GM18511 (cell line): ENCODE measurements around the gene FRMD4A.

ENCODE experiments used
- ATAC-seq: cut with Tn5 transposase; IDR thresholded peaks from one replicate; pipeline ENCODE4 v1.9.1; 2021; ENCODE audit warnings: mild to moderate bottlenecking, moderate library complexity; ENCODE audit not compliant: unreplicated experiment

Gene FRMD4A

DNA sequence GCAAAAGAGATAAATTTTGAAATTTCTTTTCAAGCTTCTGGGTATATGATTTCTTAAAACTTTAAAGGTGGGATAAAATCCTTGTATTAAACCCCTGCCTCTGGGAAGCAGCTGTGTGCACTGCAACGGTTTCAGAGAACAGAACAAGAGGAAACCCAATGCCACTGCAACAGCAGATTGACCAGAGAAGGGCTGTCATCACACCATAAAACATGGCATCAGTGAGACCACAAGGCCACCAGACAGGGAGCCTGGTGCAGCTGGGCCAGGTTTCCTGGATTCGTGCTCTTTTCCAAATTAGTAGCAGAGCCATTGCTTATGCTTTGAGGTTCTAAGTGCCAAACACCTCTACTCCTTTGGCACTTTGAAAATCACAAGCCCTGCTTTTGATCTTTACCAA lies 591.5 kb downstream of the FRMD4A start:
- ATAC-seq = no peak

DNA sequence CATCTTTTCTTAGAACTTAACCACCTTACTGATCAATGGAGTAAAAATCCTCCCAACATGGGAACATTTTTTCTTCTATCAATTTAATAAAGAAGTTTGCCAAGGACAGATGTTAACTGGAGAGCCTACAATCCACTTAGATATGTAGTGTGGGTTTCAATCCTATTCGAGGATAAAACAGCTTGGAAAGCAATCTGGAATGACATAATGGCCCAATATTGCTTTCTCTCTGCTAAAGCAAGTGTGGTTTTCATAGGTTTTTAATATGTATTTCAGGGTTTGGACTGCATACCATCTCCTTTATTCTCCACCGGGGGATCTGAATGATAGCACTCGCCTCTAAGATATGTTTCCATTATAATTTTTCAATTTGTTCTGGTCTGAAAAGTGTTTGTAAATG lies 594.2 kb downstream of the FRMD4A start:
- ATAC-seq = no peak

DNA sequence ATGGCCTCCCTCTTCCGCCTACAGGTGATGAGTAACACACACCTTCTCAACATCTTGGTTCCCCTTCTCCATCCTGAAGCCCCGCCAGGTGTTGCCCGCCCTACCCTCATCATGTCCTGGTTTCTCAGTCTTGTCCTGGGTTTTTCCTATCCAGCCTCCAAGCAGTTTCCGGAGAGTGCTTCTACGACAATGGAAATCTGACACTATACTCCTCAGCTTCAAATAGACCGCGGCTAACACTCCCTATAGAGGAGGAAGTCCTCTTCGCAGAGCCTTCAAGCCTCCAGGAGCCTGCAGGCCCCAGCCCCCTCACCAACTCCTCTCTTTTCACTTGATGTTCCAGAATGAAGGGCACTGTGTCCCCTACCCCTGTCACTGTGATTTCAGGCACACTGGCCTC lies 596.6 kb downstream of the FRMD4A start:
- ATAC-seq = no peak

DNA sequence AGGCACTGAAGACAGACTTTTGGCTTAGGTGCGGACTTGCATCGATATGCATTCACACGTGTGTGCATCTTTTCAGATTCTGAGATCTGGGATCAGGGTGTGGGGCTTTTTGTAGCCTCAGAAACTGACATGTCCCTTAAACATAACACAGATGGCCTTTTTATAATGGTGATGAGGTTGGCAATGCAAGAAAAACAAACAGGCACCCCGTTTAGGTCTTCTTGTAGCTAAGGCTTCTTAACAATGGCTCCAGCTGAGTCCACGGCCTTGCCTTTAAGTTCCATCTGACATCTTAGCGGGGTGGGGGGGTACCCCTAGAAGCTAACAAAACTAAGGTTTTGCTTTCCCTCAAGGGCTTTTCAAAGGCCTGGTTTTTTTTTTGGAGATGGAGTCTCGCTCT lies 597.7 kb downstream of the FRMD4A start:
- ATAC-seq = no peak

GRCh38 chr10:13732465-13732881 lies 598.3 kb downstream of the FRMD4A start:
- ATAC-seq = no peak

DNA sequence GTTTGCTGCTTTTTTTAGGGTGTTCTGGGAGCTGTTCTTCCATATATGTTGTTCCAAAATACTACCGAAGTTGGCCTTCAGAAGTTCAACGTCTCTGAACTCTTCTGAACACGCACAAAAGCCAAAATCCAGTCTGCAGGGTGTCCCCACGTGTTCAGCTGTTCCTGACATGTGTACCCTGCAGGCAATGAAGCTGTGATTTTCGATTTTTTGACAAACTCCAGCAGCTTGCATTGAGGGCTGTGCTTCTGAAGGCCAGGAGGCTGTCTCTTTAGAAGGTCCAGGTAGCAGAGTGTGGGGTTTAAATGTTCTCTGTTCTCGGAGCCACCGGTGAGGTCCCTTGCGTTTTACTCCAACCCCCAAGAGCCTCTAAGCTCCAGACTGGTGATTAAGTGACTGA lies 598.9 kb downstream of the FRMD4A start:
- no peak for ATAC-seq

GRCh38 chr10:13730956-13731355 lies 599.8 kb downstream of the FRMD4A start:
- ATAC-seq = no peak

- no peak for ATAC-seq
Observed at GRCh38 chr10:13730306-13730652, 600.4 kb downstream of the FRMD4A start.

GRCh38 chr10:13729586-13730305 lies 601.0 kb downstream of the FRMD4A start:
- ATAC-seq = no peak

DNA sequence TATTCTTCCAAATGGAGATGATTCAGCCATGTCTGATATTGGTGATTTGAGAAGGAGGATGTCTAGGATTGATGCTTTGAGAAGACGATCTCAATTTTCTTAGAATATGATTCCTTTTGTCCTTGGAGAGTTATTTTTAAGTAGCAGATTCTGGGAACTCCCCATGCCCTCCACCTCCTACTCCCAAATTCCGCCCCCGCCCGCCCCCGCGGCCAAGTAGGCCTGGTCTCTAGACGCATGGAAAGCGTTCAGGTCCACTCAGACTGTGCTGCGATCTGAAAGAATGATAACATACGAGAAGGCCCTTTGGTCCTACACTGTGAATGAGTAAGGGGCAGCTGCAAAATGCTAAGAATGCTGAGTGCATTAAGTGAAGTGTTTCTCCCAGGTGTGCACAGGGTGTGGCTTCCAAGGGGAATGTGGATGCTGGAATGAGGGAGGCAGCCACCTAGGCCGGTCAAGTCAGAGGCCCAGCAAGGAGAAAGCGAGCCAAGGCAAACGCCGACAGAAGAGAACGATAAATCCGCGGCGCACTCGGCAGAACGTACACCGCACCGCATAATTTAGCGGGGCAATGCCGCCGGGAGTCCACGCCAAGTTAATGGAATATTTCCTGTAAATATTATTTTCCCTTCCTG lies 601.7 kb downstream of the FRMD4A start:
- no peak for ATAC-seq

DNA sequence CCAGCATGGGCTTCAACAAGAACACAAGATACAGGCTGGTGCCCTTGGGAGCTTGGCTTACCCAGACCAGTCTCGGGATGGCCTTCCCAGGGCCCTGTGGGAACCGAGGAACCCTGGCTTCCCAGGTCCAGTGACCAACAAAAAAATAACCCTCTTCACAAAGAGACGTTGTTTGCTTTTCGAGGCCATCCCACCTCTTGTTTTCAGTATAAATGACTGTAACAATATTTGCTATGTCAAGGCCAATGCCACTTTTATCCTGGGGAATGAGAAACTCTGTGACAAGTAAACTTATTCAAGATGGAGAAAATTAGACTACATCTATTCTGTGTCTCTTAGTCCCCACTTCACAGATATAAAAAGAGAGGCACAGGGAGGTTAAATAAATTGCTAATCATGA lies 605.1 kb downstream of the FRMD4A start:
- ATAC-seq = no peak

GRCh38 chr10:13724484-13724883 lies 606.2 kb downstream of the FRMD4A start:
- no peak for ATAC-seq

DNA sequence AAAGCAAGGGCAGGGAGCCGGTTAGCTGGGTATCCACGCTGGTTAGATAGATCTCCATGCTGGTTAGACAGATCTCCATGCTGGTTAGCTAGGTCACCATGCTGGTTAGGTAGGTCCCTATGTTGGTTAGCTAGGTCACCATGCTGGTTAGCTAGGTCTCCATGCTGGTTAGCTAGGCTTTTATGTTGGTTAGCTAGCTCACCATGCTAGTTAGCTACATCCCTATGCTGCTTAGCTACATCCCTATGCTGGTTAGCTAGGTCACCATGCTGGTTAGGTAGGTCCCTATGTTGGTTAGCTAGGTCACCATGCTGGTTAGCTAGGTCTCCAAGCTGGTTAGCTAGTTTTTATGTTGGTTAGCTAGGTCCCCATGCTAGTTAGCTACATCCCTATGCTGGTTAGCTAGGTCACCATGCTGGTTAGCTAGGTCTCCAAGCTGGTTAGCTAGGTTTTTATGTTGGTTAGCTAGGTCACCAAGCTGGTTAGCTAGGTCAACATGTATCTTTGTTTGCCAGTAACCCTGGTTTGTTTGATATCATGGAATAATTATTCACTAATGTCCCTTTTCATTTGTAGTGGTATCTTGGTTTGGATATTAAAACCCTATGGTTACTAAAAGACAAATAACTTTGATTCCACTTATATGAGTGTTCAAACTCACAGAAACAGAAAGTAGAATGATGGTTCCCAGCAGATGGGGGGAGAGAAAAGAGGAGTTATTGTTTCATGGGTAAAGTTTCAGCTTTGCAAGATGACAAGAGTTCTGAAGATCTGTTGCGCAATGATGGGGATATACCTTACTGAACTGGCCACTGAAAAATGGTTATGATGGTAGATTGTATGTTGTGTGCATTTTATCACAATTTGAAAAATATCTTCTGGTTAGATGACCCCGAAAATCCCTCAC lies 607.7 kb downstream of the FRMD4A start:
- no peak for ATAC-seq

DNA sequence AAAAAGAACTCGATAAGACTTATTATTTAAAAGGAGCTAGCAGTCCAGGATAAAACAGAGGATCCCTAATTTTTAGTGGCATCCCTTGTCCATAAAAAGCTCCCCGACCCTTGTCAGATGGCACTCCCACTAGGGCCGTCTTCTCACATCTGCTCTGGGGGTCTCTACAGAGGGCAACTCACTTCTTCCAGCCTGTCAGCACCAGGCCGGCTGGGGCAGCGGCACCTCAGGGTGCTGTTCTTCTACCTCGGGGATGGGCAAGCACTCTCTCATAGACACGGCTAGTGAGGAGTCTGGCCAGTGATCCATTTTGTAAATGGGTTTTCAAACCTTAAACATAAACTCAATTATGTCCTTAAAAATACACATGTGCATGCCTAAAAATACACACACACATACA lies 609.2 kb downstream of the FRMD4A start:
- no peak for ATAC-seq

DNA sequence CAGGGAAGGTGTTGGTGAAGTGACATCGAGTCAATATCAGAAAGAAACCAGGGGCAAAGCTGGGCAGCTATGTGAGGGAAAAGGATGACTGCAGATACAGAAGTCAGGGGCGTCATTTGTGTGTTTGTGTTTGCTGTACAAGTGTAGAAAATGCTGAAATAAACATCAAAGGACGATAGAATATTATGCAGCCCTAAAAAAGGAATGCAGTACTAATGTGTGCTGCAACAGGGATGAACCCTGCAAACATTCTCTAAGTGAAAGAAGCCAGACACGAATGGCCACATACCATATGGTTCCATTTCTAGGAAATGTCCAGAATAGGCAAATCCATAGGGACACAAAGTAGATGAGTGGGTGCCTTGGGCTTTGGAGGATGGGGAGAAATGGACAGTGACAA lies 610.0 kb downstream of the FRMD4A start:
- no peak for ATAC-seq

DNA sequence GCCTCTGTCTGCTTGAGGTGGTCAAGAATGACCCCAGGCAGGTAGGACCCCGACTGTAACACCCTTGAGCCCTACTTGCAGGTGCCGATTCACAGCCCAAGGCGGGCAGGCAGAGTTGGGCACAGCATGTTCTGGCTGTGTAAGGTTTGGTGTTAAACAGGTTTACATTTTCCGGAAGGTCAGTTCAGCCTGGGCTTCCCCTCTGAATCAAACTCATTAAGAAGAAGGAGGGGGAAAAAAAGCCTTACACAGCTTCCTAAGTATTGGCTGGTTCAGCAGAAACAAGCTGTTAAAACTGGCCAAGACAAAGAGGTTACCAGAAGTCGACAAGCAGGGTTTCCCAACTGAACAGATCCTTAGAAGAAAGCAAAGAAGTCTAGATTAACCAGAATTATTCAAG lies 611.3 kb downstream of the FRMD4A start:
- no peak for ATAC-seq

DNA sequence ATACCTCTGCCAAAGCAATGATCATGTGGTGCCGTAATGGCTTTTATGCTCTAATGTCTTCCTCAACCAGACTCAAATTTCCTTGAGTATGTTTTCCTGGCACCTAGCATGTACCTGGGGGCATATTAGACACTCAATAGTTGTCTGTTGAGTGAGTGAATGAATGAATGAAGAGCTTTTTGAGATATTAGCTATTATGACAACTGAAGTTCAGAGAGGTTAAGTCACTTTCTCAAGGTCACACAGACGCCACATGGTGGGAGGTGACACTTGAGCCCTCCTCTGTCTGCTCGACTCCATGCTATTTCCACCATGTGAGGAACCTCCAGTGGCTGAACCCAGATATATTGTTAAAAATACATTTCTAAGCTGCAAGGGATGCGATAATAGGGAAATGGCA lies 611.9 kb downstream of the FRMD4A start:
- no peak for ATAC-seq

DNA sequence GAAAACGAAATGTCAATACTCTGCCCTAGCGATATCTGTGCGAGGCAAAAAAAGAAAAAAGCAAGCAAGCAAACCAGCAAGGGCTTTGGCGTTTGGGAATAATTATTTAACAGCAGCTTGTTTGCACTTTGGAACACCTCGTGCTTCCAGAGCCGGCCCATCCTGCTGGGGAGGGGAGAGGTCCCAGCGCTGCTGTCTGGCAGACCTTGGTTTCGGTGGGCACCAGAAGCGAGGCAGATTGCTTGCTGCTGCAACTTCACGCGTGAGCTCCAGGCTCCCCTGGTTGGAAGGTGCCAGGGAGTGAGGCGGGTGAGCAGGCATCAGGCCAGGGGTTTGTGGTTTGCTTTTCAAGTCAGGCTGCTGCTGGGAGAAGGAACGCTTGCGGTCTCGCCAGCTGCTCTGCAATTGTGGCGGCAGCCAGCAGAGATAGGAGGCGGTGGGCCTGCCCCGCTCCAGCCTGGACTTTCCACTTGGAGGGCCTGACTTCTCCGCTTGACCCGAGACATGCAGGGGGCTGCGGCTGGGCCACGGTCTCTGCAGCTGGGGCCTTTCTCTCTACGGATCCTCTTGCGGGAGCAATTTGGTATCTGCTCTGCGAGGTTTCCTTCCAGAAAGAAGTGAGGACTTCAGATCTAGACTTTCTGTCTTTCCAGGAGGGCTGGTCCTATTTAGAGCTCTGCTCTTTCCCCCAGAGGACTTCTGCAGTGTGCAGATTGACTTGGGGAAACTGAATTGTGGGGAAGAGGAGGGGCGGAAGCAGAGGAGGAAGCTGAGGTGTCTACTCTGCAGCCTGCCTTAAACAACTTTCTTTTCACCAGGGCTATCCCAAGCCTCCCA lies 612.6 kb downstream of the FRMD4A start:
- ATAC-seq = peak; percentile 62

DNA sequence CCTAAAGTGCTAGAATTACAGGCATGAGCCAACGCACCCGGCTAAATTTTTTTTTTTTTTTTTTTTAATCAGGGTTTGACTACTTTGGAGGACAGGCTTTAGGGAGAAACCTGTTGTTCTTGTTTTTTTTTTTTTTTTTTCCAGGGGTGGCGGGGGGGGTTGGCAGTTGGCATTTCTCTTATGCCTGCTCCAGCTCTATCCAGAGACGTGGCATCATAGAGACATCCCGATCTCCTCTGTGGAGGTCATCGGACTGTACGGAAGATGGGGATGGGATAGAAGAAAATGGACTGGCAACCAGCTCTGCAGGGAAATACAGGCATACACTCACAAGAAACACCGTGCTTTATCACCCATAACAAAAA lies 613.2 kb downstream of the FRMD4A start:
- ATAC-seq = no peak

GRCh38 chr10:13716081-13717071 lies 614.3 kb downstream of the FRMD4A start:
- ATAC-seq = no peak
